Measurements from ENCODE around the gene TSEN54.

TSEN54 gene

GRCh38 chr17:75547091-75547490 is 30.8 kb downstream of the TSEN54 start:
- no peak for DNase-seq

DNA sequence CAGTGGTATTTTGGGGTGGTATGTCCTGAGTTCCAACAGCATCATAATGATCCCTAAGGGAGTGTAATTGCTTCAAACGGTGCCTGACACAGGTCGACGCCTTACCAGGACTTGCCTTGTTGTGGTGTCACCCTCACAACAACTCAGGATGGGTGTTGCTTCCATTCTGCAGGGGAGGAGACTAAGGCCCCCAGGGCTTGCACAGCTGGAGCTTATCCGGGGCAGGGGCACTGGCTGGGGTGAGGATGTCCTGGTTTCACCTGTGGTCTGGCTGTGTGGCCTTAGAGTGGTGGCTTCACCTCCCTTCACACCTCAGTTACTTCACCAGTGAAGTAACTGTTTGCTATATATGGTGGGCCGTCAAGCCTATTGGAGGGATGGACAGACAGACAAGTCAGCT is 32.5 kb downstream of the TSEN54 start:
- DNase-seq: no peak

GRCh38 chr17:75549246-75550138 is 33.2 kb downstream of the TSEN54 start:
- no peak for DNase-seq

DNA sequence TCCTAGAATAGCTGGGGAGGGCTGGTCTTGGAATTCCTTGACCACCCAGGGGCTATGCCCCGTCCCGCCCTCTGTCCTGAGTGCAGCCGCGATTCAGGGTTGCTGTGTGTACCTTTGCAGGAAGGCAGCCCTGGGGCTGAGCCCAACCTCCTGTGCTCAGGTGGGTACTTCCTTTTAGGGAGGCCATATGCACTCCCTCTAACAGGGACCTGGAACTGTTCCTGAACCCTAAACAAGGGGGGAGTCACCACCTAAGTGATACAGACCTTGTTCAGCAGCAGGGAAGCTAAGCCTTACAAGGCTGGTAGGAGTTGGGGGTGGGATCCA is 33.8 kb downstream of the TSEN54 start:
- DNase-seq: no peak

DNA sequence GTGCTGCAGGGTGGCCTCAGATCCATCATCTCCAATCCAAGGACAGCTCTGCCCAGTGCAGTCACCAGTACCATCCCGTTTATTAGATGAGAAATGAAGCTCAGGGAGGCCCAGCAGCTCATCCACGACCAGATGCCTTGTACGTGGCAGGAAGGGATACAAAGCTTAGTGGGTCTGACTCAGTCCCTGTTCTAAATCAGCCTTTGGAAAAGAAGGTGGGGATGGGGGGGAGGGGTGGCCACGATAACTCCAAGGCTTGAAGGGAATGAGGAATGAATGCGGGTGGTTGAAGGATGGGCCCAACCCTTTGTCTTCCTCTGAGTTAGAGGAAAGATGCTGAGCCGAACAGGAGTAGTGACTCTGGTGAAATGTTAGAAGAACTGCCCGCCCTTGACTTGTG is 34.9 kb downstream of the TSEN54 start:
- DNase-seq: no peak

GRCh38 chr17:75552425-75553294 is 36.3 kb downstream of the TSEN54 start:
- no peak for DNase-seq

GRCh38 chr17:75553295-75554110 is 37.2 kb downstream of the TSEN54 start:
- DNase-seq: no peak

GRCh38 chr17:75555679-75556153 is 39.4 kb downstream of the TSEN54 start:
- DNase-seq: no peak

GRCh38 chr17:75557075-75557851 is 40.9 kb downstream of the TSEN54 start:
- DNase-seq: no peak

- DNase-seq: no peak
Measured at GRCh38 chr17:75557852-75558665, 41.7 kb downstream of the TSEN54 start.

- no peak for DNase-seq
Measured at GRCh38 chr17:75558666-75559530, 42.6 kb downstream of the TSEN54 start.

GRCh38 chr17:75559958-75560533 is 43.7 kb downstream of the TSEN54 start:
- DNase-seq: no peak

GRCh38 chr17:75561927-75562603 is 45.7 kb downstream of the TSEN54 start:
- no peak for DNase-seq

DNA sequence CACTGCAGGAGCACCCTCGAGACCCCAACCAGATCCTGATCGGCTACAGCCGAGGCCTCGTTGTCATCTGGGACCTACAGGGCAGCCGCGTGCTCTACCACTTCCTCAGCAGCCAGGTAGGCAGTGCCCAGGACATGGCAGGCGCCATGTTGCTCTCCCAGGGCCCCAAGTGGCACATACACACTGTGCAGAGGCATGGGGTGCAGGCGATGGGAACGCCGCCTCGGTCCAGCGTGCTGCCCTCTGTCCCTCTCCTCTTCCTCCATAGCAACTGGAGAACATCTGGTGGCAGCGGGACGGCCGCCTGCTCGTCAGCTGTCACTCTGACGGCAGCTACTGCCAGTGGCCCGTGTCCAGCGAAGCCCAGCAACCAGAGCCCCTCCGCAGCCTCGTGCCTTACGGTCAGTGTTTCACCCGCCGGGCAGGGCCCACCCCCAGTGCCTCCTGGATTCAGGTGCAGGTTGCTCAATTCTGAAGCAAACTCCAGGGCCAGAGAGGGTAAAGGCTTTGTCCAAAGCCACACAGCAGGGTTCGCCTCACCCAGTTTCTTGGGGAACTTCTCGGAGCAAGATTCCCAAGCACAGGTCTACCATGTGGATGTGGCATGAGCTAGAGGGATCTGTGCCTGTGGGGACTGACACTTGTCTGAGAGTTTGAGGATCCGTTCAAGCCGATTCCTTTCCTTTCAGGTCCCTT is 46.9 kb downstream of the TSEN54 start:
- no peak for DNase-seq

- DNase-seq: no peak
Measured at GRCh38 chr17:75564195-75564594, 47.9 kb downstream of the TSEN54 start.

DNA sequence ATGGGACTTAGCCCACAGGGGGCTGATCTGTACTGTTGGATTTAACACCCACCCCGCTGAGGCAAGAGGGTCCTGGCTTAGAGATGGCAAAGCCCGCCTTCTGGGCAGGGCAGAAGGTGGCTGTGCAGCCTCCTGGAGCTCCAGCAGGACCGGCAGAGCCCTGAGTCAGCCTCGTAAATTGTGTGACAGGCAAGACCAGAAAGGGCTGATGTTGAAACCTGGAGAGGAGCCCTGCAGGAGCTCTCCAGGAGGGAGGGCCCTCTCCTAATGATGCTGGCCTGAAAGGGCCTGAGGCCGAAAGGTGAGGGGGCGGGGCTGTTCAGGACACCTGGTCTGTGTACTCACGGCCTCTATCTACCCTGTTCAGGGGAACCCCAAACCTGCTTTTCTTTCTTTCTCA is 48.7 kb downstream of the TSEN54 start:
- DNase-seq: no peak

- DNase-seq: no peak
Measured at GRCh38 chr17:75565618-75566017, 49.3 kb downstream of the TSEN54 start.

DNA sequence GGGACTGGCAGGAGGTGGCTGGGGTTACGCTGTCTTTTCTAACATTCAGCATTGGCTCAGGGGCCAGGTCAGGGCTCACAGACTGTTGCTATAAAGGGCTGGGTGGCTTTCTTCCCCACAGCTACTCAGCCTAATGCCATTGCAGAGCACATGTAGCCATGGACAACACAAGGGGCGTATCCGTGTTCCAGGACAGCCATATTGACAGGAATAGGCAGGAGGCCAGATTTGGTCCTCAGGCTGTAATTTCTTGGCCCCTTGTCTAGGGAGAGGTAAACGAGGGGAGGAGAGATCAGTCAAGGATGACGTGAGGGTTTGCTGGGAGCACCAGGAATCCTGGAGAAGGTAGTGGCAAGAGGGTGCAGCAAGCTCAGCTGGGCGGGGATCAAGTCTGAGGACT is 50.1 kb downstream of the TSEN54 start:
- DNase-seq: no peak

DNA sequence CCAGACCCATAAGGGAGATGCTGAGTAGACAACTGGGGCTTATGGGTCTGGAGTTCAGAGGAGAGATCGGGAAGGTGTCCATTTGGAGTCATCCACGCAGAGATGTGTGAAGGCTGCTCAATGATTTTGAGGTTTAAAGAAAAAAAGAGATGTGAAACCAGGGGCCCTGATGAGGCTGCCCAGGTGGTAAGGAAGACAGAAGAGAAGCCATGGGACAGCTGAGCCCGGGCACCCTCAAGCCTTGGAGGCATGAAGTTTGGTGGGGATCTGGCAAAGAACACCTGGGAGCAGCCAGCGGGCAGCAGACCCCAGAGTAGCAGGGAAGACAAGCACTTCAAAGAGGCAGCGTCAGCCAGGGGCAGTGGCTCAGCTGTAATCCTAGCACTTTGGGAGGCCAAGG is 50.5 kb downstream of the TSEN54 start:
- no peak for DNase-seq
